ENCODE measurements around the gene LRRC41. TPM values are rescaled to one million over a fixed set of nuclear protein-coding genes. Genes with fewer than 3 reads are reported as not detected.
A peak's percentile ranks its signal among the peaks of the same experiment; 100 is the strongest.
"Not testable (repeated sequence)": the region's sequence is repeated elsewhere in the genome, so short reads cannot be mapped to it uniquely, and the experiment has no call there.

Gene LRRC41
- total and polyA plus RNA-seq, 2 of the 13 experiments (the other 11 are each of a cell fraction or from before 2014, with no cell fraction given): 48.1 to 53.6 TPM

DNA sequence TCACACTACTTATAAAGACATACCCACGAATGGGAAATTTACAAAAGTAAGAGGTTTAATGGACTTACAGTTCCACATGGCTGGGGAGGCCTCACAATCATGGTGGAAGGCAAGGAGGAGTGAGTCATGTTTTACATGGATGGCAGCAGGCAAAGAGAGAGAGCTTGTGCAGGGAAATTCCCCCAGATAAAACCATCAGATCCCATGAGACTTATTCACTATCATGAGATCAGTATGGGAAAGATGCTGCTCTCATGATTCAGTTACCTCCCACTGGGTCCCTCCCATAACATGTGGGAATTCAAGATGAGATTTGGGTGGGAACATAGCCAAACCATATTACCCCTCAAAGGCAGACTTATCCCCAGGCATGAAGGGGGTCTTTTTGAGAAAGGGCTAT is 64.6 kb downstream of the LRRC41 start:
- H3K9ac ChIP-seq (ENCODE audit: insufficient read depth, low read depth, low read length); H3K79me2 ChIP-seq (ENCODE audit: insufficient read depth, low read length); H2AFZ ChIP-seq (ENCODE audit: low read length); BruUV-seq (replicated peaks); in situ Hi-C loops (cut with HindIII; ENCODE audit: extremely low pct_ligation_motif_present, low pct_unique_long_range_greater_than_20kb); H3K4me3 ChIP-seq (replicated peaks in 1 of 3; ENCODE audit: insufficient read depth in 1 of 3, low read depth in 2 of 3, low read length in 3 of 3); CTCF ChIA-PET (ENCODE audit: low intra/inter-chr PET ratio, low total read pairs); H3K4me2 ChIP-seq (ENCODE audit: low read depth, low read length); H4K20me1 ChIP-seq (ENCODE audit: insufficient read depth, low read length); intact Hi-C loops (cut with micrococcal nuclease; ENCODE audit: unreplicated experiment); H3K9me3 ChIP-seq (ENCODE audit: low read length); DNase-seq (ENCODE audit: low spot score); POLR2A ChIA-PET; H3K27me3 ChIP-seq (ENCODE audit: control insufficient read depth in 1 of 2, insufficient read depth in 2 of 2, low read length in 2 of 2); H3K27ac ChIP-seq (ENCODE audit: extremely low read length, insufficient read depth, low read length); H3K36me3 ChIP-seq (replicated peaks in 1 of 2; ENCODE audit: control insufficient read depth in 1 of 2, insufficient read depth in 2 of 2, low read length in 2 of 2); FAIRE-seq; ATAC-seq: not testable (repeated sequence)
- peaks cover 12% of the 10 kb centered on the region for H3K4me1 ChIP-seq (ENCODE audit: insufficient read depth, low read length)
- 4% methylated on average over 1 of the region's 1 CpG for WGBS (ENCODE audit: low lambda C conversion rate)
- peak; percentile 100 for TF ChIP-seq ZNF431 (CRISPR knock-in tag; IDR thresholded peaks at IDR 0.05; ENCODE audit: borderline replicate concordance, low read depth)

DNA sequence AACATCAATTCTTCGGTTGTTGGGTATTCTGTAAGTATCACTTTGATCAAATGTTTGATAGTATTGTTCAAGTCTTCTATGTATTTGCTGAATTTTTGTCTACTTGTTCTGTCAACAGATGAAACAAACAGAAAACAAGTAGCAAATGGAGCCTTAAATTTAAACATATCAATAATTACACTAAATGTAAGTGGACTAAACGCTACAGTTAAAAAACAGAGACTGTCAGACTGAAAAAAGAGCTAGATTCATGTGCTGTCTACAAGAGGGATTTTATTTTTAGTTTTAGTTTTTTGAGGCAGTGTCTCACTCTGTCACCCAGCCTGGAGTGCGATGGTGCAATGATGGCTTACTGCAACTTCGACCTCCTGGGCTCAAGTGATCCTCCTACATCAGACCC is 66.5 kb downstream of the LRRC41 start:
- in situ Hi-C loops (cut with HindIII; ENCODE audit: extremely low pct_ligation_motif_present, low pct_unique_long_range_greater_than_20kb) (no loop called here), intact Hi-C loops (cut with micrococcal nuclease; ENCODE audit: unreplicated experiment) (no loop called here)
- H3K27ac ChIP-seq (ENCODE audit: extremely low read length, insufficient read depth, low read length): no peak overlapping the region
- ATAC-seq (no peak), DNase-seq (ENCODE audit: low spot score) (no peak), FAIRE-seq (no peak)
- ChIA-PET POLR2A (no interaction called here), CTCF (ENCODE audit: low intra/inter-chr PET ratio, low total read pairs) (no interaction called here)
- H3K4me2 ChIP-seq (ENCODE audit: low read depth, low read length): no peak overlapping the region
- no peak overlapping the region for H2AFZ ChIP-seq (ENCODE audit: low read length)
- H4K20me1 ChIP-seq (ENCODE audit: insufficient read depth, low read length): no peaks in the 10 kb centered on the region
- H3K9me3 ChIP-seq (ENCODE audit: low read length): no peaks in the 10 kb centered on the region
- H3K79me2 ChIP-seq (ENCODE audit: insufficient read depth, low read length): no peaks in the 10 kb centered on the region
- H3K27me3 ChIP-seq (ENCODE audit: control insufficient read depth in 1 of 2, insufficient read depth in 2 of 2, low read length in 2 of 2): no peaks in the 10 kb centered on the region; a peak in 1 of 5 replicates
- no peak overlapping the region for H3K4me3 ChIP-seq (replicated peaks in 1 of 3; ENCODE audit: insufficient read depth in 1 of 3, low read depth in 2 of 3, low read length in 3 of 3)
- H3K4me1 ChIP-seq (ENCODE audit: insufficient read depth, low read length): no peaks in the 10 kb centered on the region
- no peak overlapping the region for H3K9ac ChIP-seq (ENCODE audit: insufficient read depth, low read depth, low read length)
- no peaks in the 10 kb centered on the region for H3K36me3 ChIP-seq (replicated peaks in 1 of 2; ENCODE audit: control insufficient read depth in 1 of 2, insufficient read depth in 2 of 2, low read length in 2 of 2)
- WGBS (ENCODE audit: low lambda C conversion rate): 21% methylated on average over 4 of the region's 4 CpGs
- BruUV-seq (replicated peaks): no TSS peak
- TF ChIP-seq, protein P1, sequence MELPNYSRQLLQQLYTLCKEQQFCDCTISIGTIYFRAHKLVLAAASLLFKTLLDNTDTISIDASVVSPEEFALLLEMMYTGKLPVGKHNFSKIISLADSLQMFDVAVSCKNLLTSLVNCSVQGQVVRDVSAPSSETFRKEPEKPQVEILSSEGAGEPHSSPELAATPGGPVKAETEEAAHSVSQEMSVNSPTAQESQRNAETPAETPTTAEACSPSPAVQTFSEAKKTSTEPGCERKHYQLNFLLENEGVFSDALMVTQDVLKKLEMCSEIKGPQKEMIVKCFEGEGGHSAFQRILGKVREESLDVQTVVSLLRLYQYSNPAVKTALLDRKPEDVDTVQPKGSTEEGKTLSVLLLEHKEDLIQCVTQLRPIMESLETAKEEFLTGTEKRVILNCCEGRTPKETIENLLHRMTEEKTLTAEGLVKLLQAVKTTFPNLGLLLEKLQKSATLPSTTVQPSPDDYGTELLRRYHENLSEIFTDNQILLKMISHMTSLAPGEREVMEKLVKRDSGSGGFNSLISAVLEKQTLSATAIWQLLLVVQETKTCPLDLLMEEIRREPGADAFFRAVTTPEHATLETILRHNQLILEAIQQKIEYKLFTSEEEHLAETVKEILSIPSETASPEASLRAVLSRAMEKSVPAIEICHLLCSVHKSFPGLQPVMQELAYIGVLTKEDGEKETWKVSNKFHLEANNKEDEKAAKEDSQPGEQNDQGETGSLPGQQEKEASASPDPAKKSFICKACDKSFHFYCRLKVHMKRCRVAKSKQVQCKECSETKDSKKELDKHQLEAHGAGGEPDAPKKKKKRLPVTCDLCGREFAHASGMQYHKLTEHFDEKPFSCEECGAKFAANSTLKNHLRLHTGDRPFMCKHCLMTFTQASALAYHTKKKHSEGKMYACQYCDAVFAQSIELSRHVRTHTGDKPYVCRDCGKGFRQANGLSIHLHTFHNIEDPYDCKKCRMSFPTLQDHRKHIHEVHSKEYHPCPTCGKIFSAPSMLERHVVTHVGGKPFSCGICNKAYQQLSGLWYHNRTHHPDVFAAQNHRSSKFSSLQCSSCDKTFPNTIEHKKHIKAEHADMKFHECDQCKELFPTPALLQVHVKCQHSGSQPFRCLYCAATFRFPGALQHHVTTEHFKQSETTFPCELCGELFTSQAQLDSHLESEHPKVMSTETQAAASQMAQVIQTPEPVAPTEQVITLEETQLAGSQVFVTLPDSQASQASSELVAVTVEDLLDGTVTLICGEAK (IDR thresholded peaks at IDR 0.05): no peak
- TF ChIP-seq, protein P1 (CRISPR knock-in tag; IDR thresholded peaks at IDR 0.05): no peak
- TF ChIP-seq TEAD2 (CRISPR knock-in tag; IDR thresholded peaks at IDR 0.05) (no peak), PCBP2 (optimal IDR thresholded peaks at IDR 0.05; ENCODE audit: low read depth, low read length, poor library complexity, severe bottlenecking) (no peak), SP140L (CRISPR knock-in tag; IDR thresholded peaks at IDR 0.05; ENCODE audit: borderline replicate concordance) (no peak), ZNF501 (CRISPR knock-in tag; IDR thresholded peaks at IDR 0.05) (no peak), AGO2 (optimal IDR thresholded peaks at IDR 0.05; ENCODE audit: low read depth, low read length) (no peak), YY1 (IDR thresholded peaks at IDR 0.05; ENCODE audit: insufficient read depth, insufficient replicate concordance, low read depth, low read length) (no peak)
